Right lobe of liver (tissue), 6 donors: ENCODE data around the gene MBOAT1. TPM values are rescaled to one million over a fixed set of nuclear protein-coding genes. Genes with fewer than 3 reads are reported as not detected.
A peak's percentile ranks its signal among the peaks of the same experiment; 100 is the strongest.

Source experiments
- ATAC-seq, 4 donors: fragments of 200-7000 bp; cut with Tn5 transposase; one replicate each; pipeline ENCODE4 v1.9.1; 2020; ENCODE audit warnings: mild to moderate bottlenecking in 4 of 4, moderate library complexity in 4 of 4
- DNase-seq, 3 donors: peaks; one replicate each; pipeline ENCODE4 v3.0.0-alpha.2; 2020
- H3K27ac ChIP-seq, 3 donors: fragments of 200-600 bp; one replicate each; pipeline ENCODE4 v1.8.0; 2022
- H3K27me3 ChIP-seq, 2 donors: fragments of 200-600 bp; one replicate each; pipeline ENCODE4 v1.8.0; 2022
- H3K36me3 ChIP-seq, 4 donors: fragments of 200-600 bp; sonication (generic) in 1 of 4; one replicate each; pipeline versions ENCODE4 v1.5.1 to v1.8.0; 2017 to 2022; ENCODE audit warnings: control low read depth in 1 of 4
- H3K4me1 ChIP-seq, 4 donors: fragments of 200-600 bp; sonication (generic) in 1 of 4; one replicate each; pipeline versions ENCODE4 v1.5.1 to v1.8.0; 2017 to 2022; ENCODE audit warnings: control low read depth in 1 of 4
- H3K4me3 ChIP-seq, 3 donors: fragments of 200-600 bp; one replicate each; pipeline ENCODE4 v1.8.0; 2022
- H3K9me3 ChIP-seq, 4 donors: fragments of 200-600 bp; sonication (generic) in 1 of 4; one replicate each; pipeline versions ENCODE4 v1.5.1 to v1.8.0; 2017 to 2022; ENCODE audit warnings: control low read depth in 1 of 4
- POLR2A ChIP-seq: fragments of 450-650 bp; IDR thresholded peaks from one replicate; pipeline ENCODE4 v1.6.1; 2017; ENCODE audit warnings: antibody characterized with exemption, mild to moderate bottlenecking
- WGBS: methylation state at CpG from one replicate; pipeline ENCODE4 v1.1.6; 2018; ENCODE audit warnings: low coverage, low lambda C conversion rate; ENCODE audit not compliant: insufficient coverage; ENCODE audit errors: missing lambda C conversion rate; 5-methylcytosine and 5-hydroxymethylcytosine counted together
- intact Hi-C, 2 donors: fragments of 100-400 bp; cut with DNase I; formaldehyde crosslinking; loops; one replicate each; pipeline versions ENCODE4 v1.11.2 to v1.14.1; 2022
- total RNA-seq, 6 experiments: library from RNA; depleted of rRNA in 2 of 6; stranded (reverse); fragments of >200 nt in 2 of 6; fragmentation: NEBNext Ultra II Directional in 3 of 6; extraction: Animal tissue kit (Norgen Biotek cat#: 25700) in 3 of 6; gene quantifications; one replicate each; pipeline versions ENCODE4 v1.1.0 to v1.2.4, GENCODE V29; 2016 to 2023
- TF ChIP-seq, protein P1 (sequence below), 4 donors: fragments of 200-600 bp in 3 of 4; fragments of 450-650 bp in 1 of 4; IDR thresholded peaks; one replicate each; pipeline versions ENCODE4 v1.5.1 to v1.8.0; 2016 to 2022; ENCODE audit warnings: antibody characterized with exemption in 4 of 4, mild to moderate bottlenecking in 2 of 4
- donor health status: DM: no; HTN: yes; CAD: no.
- donor health status: DM: no; HTN: no; CAD: no.
- donor health status: DM: no; HTN: no; CAD: no.
- donor health status: DM: no; HTN: yes; CAD: no.
- donor health status: DM: no; HTN: yes; CAD: no.

The MBOAT1 gene
- total RNA-seq, 6 experiments from 2014 or later: 3.6 to 10.0 (median 5.9) TPM

- Histone ChIP-seq H3K27me3 (no peaks in the 10 kb centered on the region), H3K4me3 (no peak overlapping the region), H3K27ac (no peak overlapping the region), H3K36me3 (no peaks in the 10 kb centered on the region), H3K9me3 (no peaks in the 10 kb centered on the region), H3K4me1 (no peaks in the 10 kb centered on the region)
- WGBS: 84% methylated on average over 3 of the region's 3 CpGs
- intact Hi-C loops: no loop called here
- ATAC-seq (no peak), DNase-seq (no peak)
- TF ChIP-seq, protein P1, sequence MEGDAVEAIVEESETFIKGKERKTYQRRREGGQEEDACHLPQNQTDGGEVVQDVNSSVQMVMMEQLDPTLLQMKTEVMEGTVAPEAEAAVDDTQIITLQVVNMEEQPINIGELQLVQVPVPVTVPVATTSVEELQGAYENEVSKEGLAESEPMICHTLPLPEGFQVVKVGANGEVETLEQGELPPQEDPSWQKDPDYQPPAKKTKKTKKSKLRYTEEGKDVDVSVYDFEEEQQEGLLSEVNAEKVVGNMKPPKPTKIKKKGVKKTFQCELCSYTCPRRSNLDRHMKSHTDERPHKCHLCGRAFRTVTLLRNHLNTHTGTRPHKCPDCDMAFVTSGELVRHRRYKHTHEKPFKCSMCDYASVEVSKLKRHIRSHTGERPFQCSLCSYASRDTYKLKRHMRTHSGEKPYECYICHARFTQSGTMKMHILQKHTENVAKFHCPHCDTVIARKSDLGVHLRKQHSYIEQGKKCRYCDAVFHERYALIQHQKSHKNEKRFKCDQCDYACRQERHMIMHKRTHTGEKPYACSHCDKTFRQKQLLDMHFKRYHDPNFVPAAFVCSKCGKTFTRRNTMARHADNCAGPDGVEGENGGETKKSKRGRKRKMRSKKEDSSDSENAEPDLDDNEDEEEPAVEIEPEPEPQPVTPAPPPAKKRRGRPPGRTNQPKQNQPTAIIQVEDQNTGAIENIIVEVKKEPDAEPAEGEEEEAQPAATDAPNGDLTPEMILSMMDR (IDR thresholded peaks at IDR 0.05): no peak
- no peak for TF ChIP-seq POLR2A
Measured at GRCh38 chr6:20220359-20220758, 8.1 kb upstream of the MBOAT1 start.

GRCh38 chr6:20217891-20218290 is 5.6 kb upstream of the MBOAT1 start:
- WGBS: 87% methylated on average over 2 of the region's 2 CpGs

GRCh38 chr6:20217324-20217855 is 5.1 kb upstream of the MBOAT1 start:
- TF ChIP-seq POLR2A: no peak
- TF ChIP-seq, protein P1 (IDR thresholded peaks at IDR 0.05): no peak
- peak in 1 of 4 donors; percentile 9 for ATAC-seq
- WGBS: 49% methylated on average over 4 of the region's 5 CpGs

More at GRCh38 chr6:20217891-20218290, 5.6 kb upstream of the MBOAT1 start:
- intact Hi-C loops: no loop called here
- TF ChIP-seq, protein P1 (IDR thresholded peaks at IDR 0.05): no peak
- TF ChIP-seq POLR2A: no peak
- no peak for DNase-seq
- peaks cover 0 to 4% (median 0%) of the 10 kb centered on the region in 4 donors for H3K4me1 ChIP-seq
- peak; percentile 18 to 71 (median 44) for ATAC-seq
- H3K9me3 ChIP-seq: no peaks in the 10 kb centered on the region
- H3K36me3 ChIP-seq: no peaks in the 10 kb centered on the region
- H3K27me3 ChIP-seq: no peaks in the 10 kb centered on the region
- no peak overlapping the region for H3K4me3 ChIP-seq
- no peak overlapping the region for H3K27ac ChIP-seq

GRCh38 chr6:20215310-20215709 is 3.0 kb upstream of the MBOAT1 start:
- no peak for DNase-seq
- no peaks in the 10 kb centered on the region for H3K9me3 ChIP-seq
- H3K27ac ChIP-seq: no peak overlapping the region
- H3K36me3 ChIP-seq: no peaks in the 10 kb centered on the region
- no peaks in the 10 kb centered on the region for H3K27me3 ChIP-seq
- no peak overlapping the region for H3K4me3 ChIP-seq
- ATAC-seq: no peak
- TF ChIP-seq, protein P1 (IDR thresholded peaks at IDR 0.05): no peak
- TF ChIP-seq POLR2A: no peak
- peaks cover 0 to 4% (median 0%) of the 10 kb centered on the region in 4 donors for H3K4me1 ChIP-seq
- intact Hi-C loops: no loop called here

More at GRCh38 chr6:20217324-20217855, 5.1 kb upstream of the MBOAT1 start:
- H3K4me1 ChIP-seq: peaks cover 0 to 4% (median 0%) of the 10 kb centered on the region in 4 donors
- no peak overlapping the region for H3K4me3 ChIP-seq
- H3K9me3 ChIP-seq: no peaks in the 10 kb centered on the region
- H3K27ac ChIP-seq: no peak overlapping the region
- intact Hi-C loops: no loop called here
- DNase-seq: no peak
- no peaks in the 10 kb centered on the region for H3K36me3 ChIP-seq
- H3K27me3 ChIP-seq: no peaks in the 10 kb centered on the region
